HG03139 (cell line): ENCODE results near the gene UNC5B.
"Not testable (repeated sequence)": the region's sequence is repeated elsewhere in the genome, so short reads cannot be mapped to it uniquely, and the experiment has no call there.

ENCODE experiments used
- ATAC-seq: cut with Tn5 transposase; IDR thresholded peaks from one replicate; pipeline ENCODE4 v1.9.1; 2021; ENCODE audit not compliant: unreplicated experiment

UNC5B gene

DNA sequence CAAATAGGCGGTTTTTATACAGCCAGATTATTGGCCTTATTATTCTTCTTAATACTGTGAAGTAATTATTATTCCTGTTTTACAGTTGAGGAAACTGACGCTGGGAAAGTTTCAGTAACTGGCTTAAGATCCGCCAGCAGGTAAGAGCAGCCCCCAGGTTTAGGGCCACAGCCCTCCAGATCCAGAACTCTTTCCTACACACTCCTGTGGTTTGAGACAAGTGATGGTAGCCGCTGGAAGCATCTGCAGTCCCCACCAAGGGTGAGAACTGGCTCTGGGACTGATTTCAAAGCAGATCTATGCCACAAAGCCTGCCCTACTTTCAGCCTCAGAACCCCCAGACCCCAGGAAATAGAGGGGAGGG, 3.0 kb upstream of the UNC5B start:
- no peak for ATAC-seq

- no peak for ATAC-seq
These were observed 2.4 kb upstream of the UNC5B start for GRCh38 chr10:71209731-71210541.

GRCh38 chr10:71210542-71210871, 1.9 kb upstream of the UNC5B start:
- no peak for ATAC-seq

- ATAC-seq = no peak
These were observed 1.3 kb upstream of the UNC5B start for GRCh38 chr10:71211053-71211452.

DNA sequence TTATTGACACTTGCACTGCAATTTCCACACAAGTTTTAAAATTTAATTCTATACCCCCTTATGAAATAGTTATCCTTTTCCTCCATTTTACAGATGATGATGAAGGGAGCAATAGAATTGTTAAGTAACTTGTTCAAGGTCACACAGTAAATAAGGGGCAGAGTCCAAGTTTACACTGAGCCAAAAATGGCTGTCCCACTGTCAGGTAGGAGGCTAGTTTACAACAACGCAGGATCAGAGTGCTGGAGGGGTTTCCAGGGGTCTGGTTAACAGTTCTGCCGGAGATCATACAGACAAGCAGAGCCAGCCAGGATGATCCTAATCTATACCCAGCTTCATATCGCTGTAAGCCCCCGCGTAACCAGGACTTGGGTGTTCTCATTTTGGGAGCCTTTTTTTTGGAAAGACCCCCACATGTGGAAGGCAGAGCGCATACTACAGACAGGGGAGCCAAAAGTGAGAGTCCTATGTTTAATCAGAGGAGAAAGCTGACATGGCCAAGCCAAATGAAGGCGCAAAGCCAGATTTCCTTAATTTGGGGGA, 524 bp upstream of the UNC5B start:
- ATAC-seq = no peak

GRCh38 chr10:71213127-71213621, 804 bp downstream of the UNC5B start:
- ATAC-seq = no peak

DNA sequence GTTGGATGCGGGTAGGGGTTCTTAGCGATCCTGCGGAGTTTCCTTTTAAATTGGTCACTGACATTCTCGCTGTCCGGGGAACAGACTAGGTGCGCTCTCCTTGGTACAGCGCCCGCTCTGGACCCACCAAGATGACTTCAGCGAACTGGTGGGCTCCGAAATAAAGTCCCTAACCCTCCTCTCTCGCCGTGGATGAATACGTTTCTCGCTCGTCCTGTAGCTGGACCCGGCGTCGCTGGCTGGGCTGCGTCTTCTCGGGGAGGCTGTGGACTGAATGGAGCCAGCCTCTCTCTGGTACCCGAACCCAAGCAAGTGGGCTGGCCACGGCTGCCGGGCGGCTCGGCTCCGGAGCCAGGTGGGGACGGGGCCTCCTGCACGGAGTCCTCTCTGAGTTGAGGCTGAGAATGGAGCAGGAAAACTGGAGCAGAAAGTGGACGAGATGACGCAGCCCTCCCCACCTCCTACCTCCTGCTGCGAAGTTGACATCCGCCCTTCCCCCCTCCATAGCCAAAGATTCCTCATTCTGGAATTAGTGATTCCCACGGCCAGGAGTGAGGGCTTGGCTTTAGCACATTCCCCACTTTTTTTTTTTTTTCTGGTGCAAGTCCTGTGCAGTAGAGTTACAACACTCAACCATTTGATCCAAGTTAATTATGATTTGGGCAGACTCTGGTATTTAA, 1.5 kb downstream of the UNC5B start:
- no peak for ATAC-seq

GRCh38 chr10:71214641-71215559, 2.5 kb downstream of the UNC5B start:
- ATAC-seq = no peak

GRCh38 chr10:71216363-71216695, 4.0 kb downstream of the UNC5B start:
- ATAC-seq = no peak

DNA sequence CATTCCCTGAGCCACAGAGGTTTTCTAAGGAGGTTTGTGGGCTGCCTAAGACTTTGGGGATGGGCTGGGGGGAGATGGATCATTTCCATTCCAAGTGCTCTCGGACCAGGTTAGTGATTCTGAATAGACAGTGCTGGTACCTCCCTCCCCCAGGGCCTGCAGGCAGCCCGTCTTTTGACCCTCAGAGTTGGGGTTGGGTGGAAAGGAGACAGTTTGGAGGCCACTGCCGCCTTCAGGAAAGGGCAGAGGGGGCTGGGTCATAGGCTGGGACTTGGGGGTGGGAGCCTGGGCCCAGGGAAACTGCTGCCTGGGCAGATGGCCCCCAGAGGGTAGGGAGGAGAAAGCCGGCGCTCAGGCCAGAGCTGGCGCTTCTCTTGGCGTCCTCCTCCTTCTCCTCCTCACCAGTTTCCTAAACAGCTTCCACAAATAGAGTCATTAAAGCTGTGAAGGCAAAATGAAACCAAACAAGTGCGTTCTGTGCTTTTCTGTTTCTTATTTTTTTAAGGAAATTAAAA, 4.4 kb downstream of the UNC5B start:
- no peak for ATAC-seq

- no peak for ATAC-seq
These were observed 5.1 kb downstream of the UNC5B start for GRCh38 chr10:71217266-71218045.

GRCh38 chr10:71218046-71218650, 5.8 kb downstream of the UNC5B start:
- no peak for ATAC-seq

- no peak for ATAC-seq
These were observed 6.3 kb downstream of the UNC5B start for GRCh38 chr10:71218651-71219050.

GRCh38 chr10:71219236-71219917, 7.0 kb downstream of the UNC5B start:
- not testable (repeated sequence) for ATAC-seq

- ATAC-seq = no peak
These were observed 7.7 kb downstream of the UNC5B start for GRCh38 chr10:71219918-71220688.

- no peak for ATAC-seq
These were observed 8.5 kb downstream of the UNC5B start for GRCh38 chr10:71220689-71221540.

DNA sequence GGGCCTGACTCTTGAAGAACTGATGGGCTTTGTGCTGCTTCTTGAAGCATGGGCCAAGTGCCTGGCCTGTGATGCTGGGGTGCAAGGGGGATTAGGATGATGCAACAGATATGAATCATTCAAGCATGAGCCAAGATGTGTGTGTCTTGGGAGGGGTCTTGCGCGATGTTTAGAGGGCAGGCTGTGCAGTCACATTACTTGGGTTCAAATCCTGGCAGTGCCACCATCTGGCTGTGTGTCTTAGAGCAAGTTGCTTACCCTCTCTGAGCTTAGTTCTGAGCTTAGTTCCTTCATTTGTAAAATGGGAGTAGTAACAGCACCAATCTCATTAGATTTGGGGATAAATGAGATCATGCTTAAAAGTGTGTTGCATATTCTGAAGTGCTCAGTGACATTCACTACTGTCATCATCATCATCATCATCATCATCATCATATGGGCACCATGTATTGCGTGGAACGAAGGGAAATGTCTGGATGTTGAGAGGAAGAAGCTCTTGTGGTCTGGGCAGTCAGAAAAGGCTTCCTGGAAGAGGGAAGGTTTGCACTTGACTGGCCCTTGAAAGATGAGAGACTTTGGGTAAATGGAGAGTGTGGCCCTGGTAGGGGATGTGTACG, 9.3 kb downstream of the UNC5B start:
- no peak for ATAC-seq
